AG10803 (cell line): ENCODE measurements around the gene COA1.
"Not testable (repeated sequence)": the region's sequence is repeated elsewhere in the genome, so short reads cannot be mapped to it uniquely, and the experiment has no call there.

Experiments
- DNase-seq: peaks from one replicate; pipeline ENCODE4 v3.0.0; 2010; ENCODE audit warnings: low read depth
- H3K4me3 ChIP-seq: 2 replicates; pipeline ENCODE4 v1.5.1; 2011; ENCODE audit warnings: mild to moderate bottlenecking, low read length, control low read depth
- CTCF ChIP-seq: conservative IDR thresholded peaks from 2 replicates; pipeline ENCODE4 v1.5.1; 2011; ENCODE audit warnings: mild to moderate bottlenecking, low read length, control low read depth, inconsistent platforms

The COA1 gene, protein sequence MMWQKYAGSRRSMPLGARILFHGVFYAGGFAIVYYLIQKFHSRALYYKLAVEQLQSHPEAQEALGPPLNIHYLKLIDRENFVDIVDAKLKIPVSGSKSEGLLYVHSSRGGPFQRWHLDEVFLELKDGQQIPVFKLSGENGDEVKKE

GRCh38 chr7:43729214-43729923 is at the start of gene COA1:
TSS of gene COA1 (minus strand) at chr7:43729523. CDS start at chr7:43648614, 80,909 bp downstream.
- TF ChIP-seq CTCF = no peak; the same call in 1 of the 2 replicates
- peak within 1 kb of the TSS; percentile 84 for H3K4me3 ChIP-seq
- peak; percentile 93 for DNase-seq

GRCh38 chr7:43778293-43779044 is 49.1 kb upstream of the COA1 start:
- not testable (repeated sequence) for DNase-seq, H3K4me3 ChIP-seq

- not testable (repeated sequence) for H3K4me3 ChIP-seq, DNase-seq
Observed at GRCh38 chr7:43775255-43775654, 45.9 kb upstream of the COA1 start.

GRCh38 chr7:43773268-43773667 is 43.9 kb upstream of the COA1 start:
- not testable (repeated sequence) for H3K4me3 ChIP-seq, DNase-seq

GRCh38 chr7:43771573-43771972 is 42.2 kb upstream of the COA1 start:
- TF ChIP-seq CTCF = no peak
- no peak for DNase-seq
- no peak overlapping the region for H3K4me3 ChIP-seq

GRCh38 chr7:43771128-43771527 is 41.8 kb upstream of the COA1 start:
- TF ChIP-seq CTCF = no peak
- no peak for DNase-seq
- no peak overlapping the region for H3K4me3 ChIP-seq

- TF ChIP-seq CTCF = no peak
- H3K4me3 ChIP-seq = no peak overlapping the region
- no peak for DNase-seq
Observed at GRCh38 chr7:43769791-43770465, 40.6 kb upstream of the COA1 start.

- H3K4me3 ChIP-seq = no peak overlapping the region
- TF ChIP-seq CTCF = no peak
- DNase-seq = no peak
Observed at GRCh38 chr7:43769281-43769680, 40.0 kb upstream of the COA1 start.
